ENCODE measurements around the gene TSPYL4.

DNA sequence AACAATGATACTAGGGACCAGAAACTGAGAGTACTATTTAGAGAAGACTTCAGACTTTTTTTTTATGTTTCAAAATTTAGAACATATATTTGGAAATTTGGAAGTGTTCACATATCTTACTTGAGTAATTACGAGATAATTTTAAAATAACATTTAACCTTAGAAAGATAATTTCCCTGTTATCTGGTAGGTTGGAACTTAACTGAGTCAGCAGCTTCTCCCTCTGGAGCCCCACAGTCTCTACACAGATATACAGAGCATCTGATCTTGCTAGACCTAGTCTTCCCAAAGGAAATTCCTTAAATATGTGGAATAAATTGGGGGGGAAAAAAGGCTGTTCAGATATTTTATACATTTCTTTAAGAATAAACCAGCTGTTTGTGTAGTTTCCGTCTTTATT, 48.6 kb downstream of the TSPYL4 start:
- TF ChIP-seq, protein P1, sequence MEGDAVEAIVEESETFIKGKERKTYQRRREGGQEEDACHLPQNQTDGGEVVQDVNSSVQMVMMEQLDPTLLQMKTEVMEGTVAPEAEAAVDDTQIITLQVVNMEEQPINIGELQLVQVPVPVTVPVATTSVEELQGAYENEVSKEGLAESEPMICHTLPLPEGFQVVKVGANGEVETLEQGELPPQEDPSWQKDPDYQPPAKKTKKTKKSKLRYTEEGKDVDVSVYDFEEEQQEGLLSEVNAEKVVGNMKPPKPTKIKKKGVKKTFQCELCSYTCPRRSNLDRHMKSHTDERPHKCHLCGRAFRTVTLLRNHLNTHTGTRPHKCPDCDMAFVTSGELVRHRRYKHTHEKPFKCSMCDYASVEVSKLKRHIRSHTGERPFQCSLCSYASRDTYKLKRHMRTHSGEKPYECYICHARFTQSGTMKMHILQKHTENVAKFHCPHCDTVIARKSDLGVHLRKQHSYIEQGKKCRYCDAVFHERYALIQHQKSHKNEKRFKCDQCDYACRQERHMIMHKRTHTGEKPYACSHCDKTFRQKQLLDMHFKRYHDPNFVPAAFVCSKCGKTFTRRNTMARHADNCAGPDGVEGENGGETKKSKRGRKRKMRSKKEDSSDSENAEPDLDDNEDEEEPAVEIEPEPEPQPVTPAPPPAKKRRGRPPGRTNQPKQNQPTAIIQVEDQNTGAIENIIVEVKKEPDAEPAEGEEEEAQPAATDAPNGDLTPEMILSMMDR (IDR thresholded peaks at IDR 0.05), result no peak
- TF ChIP-seq POLR2A (IDR thresholded peaks at IDR 0.05), result no peak

Measured in lower leg skin (tissue), 3 donors.